Esophagus mucosa (tissue), 1 donor: Measurements from ENCODE around the gene SNX19. TPM values are rescaled to one million over a fixed set of nuclear protein-coding genes. Genes with fewer than 3 reads are reported as not detected.

ENCODE experiments used
- ATAC-seq: fragments of 200-7000 bp; cut with Tn5 transposase; one replicate; pipeline ENCODE4 v1.9.1; 2020
- total RNA-seq: library from RNA; stranded (reverse); gene quantifications from one replicate; pipeline ENCODE4 v1.2.4, GENCODE V29; 2023
- donor health status: DM: yes; HTN: yes; CAD: no.

Gene SNX19
- total RNA-seq, 1 donor from 2014 or later: 27.2 TPM

DNA sequence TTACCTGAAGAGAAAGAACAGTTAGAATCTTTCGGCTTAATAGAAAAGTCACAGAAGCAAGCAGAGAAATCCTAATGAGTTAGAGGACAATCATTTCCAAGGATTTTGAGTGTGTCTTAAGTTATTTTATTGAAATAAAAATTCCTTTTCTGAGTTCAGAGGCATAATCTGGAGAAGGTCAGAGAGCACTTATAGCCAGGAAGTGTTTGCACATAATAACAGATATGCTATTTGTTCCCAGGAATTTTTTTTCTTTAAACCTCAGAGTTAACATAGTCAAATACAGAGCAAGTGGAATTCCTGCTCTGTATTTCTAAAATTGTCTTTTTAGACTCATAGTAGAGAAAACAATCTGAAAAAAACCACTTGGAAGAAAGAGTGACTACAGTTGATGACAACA lies 74.3 kb downstream of the SNX19 start:
- ATAC-seq: no peak

- ATAC-seq: no peak
These were observed 75.6 kb downstream of the SNX19 start for GRCh38 chr11:130840679-130841078.

GRCh38 chr11:130839981-130840666 lies 76.2 kb downstream of the SNX19 start:
- ATAC-seq: no peak

DNA sequence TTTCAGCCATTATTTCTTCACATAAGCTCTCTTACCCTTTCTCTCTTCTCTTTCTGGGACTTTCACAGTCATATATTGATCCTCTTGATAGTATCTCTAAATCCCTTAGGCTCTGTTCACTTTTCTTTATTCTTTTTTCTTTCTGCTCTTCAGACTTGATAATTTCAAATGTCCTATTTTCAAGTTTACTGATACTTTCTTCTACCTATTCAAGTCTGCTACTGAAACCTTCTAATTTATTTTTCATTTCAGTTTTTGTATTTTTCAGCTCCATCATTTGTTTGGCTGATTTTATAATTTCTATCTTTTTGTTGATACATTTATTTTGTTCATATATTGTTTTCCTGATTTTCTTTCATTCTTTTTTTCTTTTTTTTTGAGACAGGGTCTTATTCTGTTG lies 79.1 kb downstream of the SNX19 start:
- ATAC-seq: no peak

- ATAC-seq: no peak
These were observed 81.4 kb downstream of the SNX19 start for GRCh38 chr11:130834886-130835285.

DNA sequence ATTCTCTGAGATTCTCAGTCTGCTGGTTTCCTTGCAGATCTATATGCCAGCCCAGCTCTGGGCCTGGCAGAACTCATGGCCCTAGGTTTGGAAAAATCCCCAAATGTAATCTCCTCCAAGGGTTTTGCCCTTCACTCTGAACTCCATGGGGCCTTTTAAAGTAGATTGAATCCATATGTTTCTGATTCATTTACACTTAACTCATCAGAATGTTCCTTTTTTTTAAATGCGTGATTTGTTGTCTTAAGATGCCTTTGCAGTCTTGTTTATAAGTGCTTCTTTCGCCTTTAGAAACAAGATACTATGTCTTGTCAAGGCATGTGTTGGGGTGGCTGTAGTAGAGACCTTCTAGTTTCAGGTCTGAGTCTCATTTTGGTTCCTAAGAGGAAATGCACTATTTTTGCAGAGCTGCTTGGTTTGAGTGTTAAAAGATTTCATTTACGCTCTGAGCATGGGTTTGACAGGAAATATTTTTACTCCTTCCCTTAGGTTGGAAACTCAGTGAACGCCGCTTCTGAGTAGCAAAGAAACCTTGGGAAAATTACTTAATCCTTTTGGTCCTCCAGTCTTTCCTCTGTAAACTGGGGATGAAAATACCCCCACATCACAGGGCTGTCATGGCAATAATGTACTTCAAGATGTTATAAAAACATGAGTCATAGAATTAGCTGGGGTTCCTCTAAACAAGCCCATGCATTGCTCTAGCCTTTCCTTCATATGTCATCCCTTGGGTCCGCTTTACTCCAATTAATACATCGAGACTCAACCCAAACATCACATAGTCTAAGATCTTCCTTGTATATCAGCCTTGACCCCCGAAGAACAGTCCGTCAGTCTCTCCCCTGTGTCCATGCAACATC lies 83.5 kb downstream of the SNX19 start:
- ATAC-seq: no peak

GRCh38 chr11:130831976-130832375 lies 84.3 kb downstream of the SNX19 start:
- peak; percentile 56 for ATAC-seq

- peak; percentile 28 for ATAC-seq
These were observed 84.8 kb downstream of the SNX19 start for GRCh38 chr11:130831506-130831905.

- no peak for ATAC-seq
These were observed 85.7 kb downstream of the SNX19 start for GRCh38 chr11:130830566-130830965.

DNA sequence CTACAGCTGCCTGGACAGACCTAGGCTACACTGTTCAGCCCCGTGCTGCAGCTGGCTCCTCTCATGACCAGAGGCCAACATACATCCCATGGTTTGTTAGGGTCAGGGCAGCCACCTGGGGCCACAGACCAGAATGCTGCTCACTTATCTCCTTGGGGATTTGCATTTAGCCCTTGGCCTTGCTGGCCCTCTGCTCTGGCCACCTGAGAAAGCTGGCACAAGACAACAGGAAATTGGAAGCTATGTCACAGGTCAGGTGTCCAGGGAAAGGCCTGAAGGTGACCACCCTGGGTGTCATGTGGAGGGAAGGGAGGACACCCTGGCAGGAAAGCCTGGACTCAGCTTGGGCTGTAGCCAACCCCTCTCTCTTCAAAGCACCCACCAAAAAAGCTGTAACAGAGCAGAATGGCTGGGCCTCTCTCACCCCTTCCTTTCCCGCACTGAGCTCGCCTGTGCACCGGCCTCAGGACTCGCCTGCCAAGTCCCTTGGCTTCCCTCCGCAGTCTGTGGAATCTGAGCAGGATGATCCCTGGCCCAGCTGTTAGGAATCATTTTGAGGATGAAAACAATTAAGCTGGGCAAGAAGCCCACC lies 86.3 kb downstream of the SNX19 start:
- peak; percentile 12 for ATAC-seq

GRCh38 chr11:130828741-130829140 lies 87.5 kb downstream of the SNX19 start:
- no peak for ATAC-seq

GRCh38 chr11:130827451-130828377 lies 88.6 kb downstream of the SNX19 start:
- ATAC-seq: peak; percentile 83

DNA sequence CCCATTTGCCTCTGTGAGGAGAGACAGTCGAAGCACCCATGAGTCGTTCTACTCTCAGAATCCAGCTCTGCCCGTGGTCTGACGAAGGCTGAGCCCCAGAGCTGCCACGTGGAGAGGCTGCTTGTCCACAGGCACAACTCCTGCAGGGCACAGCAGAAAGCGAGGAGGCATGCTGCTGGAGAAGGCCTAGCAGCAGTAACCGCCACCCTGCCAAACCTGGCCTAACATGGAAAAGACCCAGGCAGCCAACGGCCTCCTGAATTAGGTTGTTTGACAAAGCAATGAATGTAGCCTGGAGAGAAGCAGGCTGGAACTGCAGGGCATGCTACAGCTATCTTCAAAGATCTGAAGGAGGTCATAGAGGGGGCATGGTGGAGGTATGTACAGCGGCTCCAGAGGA lies 89.7 kb downstream of the SNX19 start:
- no peak for ATAC-seq

DNA sequence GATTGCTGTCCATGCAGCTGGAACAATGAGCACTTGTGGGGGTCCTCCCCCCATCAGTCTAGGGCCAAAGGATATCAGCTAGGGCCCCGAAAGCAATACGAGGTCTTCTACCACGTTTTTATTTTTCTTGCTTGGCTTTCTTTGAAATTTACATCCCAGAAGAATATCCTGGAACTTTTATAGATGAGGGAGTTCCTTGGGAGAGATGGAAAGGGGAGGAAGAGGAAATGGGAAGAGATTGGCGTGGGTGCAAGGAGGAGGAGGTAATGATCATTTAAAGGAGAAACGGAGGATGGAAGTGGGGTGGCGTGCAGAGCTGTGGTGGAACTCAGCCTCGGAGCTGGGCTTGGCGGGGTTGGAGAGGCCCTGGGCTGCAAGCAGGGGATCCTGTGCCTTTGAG lies 90.3 kb downstream of the SNX19 start:
- no peak for ATAC-seq

- ATAC-seq: no peak
These were observed 90.7 kb downstream of the SNX19 start for GRCh38 chr11:130825561-130825960.
